ENCODE measurements around the gene TP73.

TP73 gene

DNA sequence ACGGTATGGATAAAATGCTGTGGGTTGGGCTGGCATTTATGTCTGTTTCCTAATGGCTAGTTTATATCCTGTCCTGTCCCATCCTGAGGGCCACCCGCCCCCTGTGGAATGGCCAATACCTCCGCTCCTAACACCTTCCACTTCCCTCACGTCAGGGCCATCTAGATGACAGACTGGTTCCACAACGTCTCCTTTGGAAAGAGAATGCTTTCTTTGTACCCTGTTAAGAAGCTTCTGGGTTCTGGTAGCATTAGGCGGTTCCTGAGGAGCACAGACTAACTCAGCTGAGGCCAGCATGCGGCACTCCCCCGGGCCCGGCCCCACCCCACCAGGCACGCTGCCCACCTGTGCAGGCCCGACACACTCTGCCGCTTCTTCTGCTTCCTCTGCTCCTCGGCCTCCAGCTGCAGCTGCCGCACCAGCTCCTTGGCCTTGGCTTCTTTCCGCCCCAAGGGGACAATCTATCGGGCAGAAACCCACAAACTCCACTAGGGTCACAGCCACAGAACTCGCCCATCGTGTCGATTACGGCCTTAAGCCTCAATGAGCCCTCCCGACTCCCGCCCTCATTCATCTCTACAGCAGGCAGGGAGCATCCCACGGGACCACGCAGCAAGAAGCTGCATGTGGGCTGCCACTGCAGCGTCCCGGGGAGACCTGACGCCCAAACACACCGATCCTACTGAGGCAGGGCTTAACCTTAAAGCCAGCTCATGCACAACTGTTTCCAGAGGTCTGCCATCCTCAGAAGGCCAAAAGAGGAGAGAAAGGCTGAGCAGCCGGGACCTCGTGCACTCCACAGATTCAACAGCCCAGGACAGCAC, 131.5 kb downstream of the TP73 start:
- Histone ChIP-seq H3K9ac (ENCODE audit: insufficient read length, low read depth) (no peak overlapping the region), H3K36me3 (ENCODE audit: insufficient read depth, insufficient read length, low read length) (peaks cover 88% of the 10 kb centered on the region), H3K4me3 (ENCODE audit: insufficient read length, low read depth) (no peak overlapping the region)

DNA sequence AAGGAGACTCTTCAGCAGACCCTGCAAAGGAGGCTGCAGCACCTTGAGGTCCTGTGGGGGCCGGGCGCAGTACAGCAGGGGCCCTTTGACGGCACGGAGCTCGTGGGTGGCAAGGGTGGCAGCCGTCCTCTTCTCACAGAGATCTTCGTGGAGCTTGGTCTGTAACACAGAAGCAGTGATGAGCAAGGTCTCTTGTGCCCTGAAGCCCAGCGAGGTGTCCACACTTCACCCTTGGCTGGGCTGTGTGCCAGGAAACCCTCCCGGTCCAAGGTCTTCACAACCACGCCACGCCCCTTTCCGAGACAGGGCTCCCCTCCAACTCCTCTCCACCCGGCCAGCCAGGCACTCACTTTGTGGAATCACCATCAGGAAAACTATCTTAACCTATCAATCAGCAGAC, 132.7 kb downstream of the TP73 start:
- TF ChIP-seq YY1 (IDR thresholded peaks at IDR 0.05; ENCODE audit: insufficient read depth, insufficient read length) (no peak), ZNF274 (IDR thresholded peaks at IDR 0.05; ENCODE audit: low read depth, low read length) (no peak), SUZ12 (IDR thresholded peaks at IDR 0.05; ENCODE audit: extremely low read depth, insufficient read depth, insufficient read length) (no peak)
- Histone ChIP-seq H3K4me1 (ENCODE audit: insufficient read depth, insufficient read length) (peaks cover 5% of the 10 kb centered on the region), H3K27me3 (ENCODE audit: insufficient read depth, insufficient read length) (no peaks in the 10 kb centered on the region), H3K9me3 (ENCODE audit: insufficient read depth, low read length) (no peaks in the 10 kb centered on the region), H3K9ac (ENCODE audit: insufficient read length, low read depth) (no peak overlapping the region), H3K36me3 (ENCODE audit: insufficient read depth, insufficient read length, low read length) (peaks cover 88% of the 10 kb centered on the region), H3K4me3 (ENCODE audit: insufficient read length, low read depth) (no peak overlapping the region)
- no peak for DNase-seq (ENCODE audit: low read depth, low spot score)

More for the DNA sequence above, 131.5 kb downstream of the TP73 start:
- no peak for TF ChIP-seq SUZ12 (IDR thresholded peaks at IDR 0.05; ENCODE audit: extremely low read depth, insufficient read depth, insufficient read length)
- TF ChIP-seq ZNF274 (IDR thresholded peaks at IDR 0.05; ENCODE audit: low read depth, low read length) = no peak
- TF ChIP-seq YY1 (IDR thresholded peaks at IDR 0.05; ENCODE audit: insufficient read depth, insufficient read length) = no peak
- peaks cover 1% of the 10 kb centered on the region for H3K4me1 ChIP-seq (ENCODE audit: insufficient read depth, insufficient read length)
- no peaks in the 10 kb centered on the region for H3K9me3 ChIP-seq (ENCODE audit: insufficient read depth, low read length)
- H3K27me3 ChIP-seq (ENCODE audit: insufficient read depth, insufficient read length) = no peaks in the 10 kb centered on the region
- no peak for DNase-seq (ENCODE audit: low read depth, low spot score)

- TF ChIP-seq ZNF274 (IDR thresholded peaks at IDR 0.05; ENCODE audit: low read depth, low read length) (no peak), YY1 (IDR thresholded peaks at IDR 0.05; ENCODE audit: insufficient read depth, insufficient read length) (no peak), SUZ12 (IDR thresholded peaks at IDR 0.05; ENCODE audit: extremely low read depth, insufficient read depth, insufficient read length) (no peak)
- peaks cover 88% of the 10 kb centered on the region for H3K36me3 ChIP-seq (ENCODE audit: insufficient read depth, insufficient read length, low read length)
- no peak for DNase-seq (ENCODE audit: low read depth, low spot score)
- peaks cover 8% of the 10 kb centered on the region for H3K4me1 ChIP-seq (ENCODE audit: insufficient read depth, insufficient read length)
- H3K9ac ChIP-seq (ENCODE audit: insufficient read length, low read depth) = no peak overlapping the region
- H3K9me3 ChIP-seq (ENCODE audit: insufficient read depth, low read length) = no peaks in the 10 kb centered on the region
- H3K27me3 ChIP-seq (ENCODE audit: insufficient read depth, insufficient read length) = no peaks in the 10 kb centered on the region
- H3K4me3 ChIP-seq (ENCODE audit: insufficient read length, low read depth) = no peak overlapping the region
Measured at GRCh38 chr1:3785456-3786157, 133.3 kb downstream of the TP73 start.
